Peyer's patch (tissue), 4 donors: ENCODE results near the gene ZNF609. TPM values are rescaled to one million over a fixed set of nuclear protein-coding genes. Genes with fewer than 3 reads are reported as not detected.

Experiments
- DNase-seq, 3 donors: peaks; one replicate each; pipeline ENCODE4 v3.0.0-alpha.2; 2017 to 2019
- H3K27ac ChIP-seq, 4 donors: fragments of 200-600 bp; sonication (generic); one replicate each; pipeline ENCODE4 v1.5.1; 2016 to 2019
- H3K27me3 ChIP-seq, 2 donors: fragments of 200-600 bp; sonication (generic); one replicate each; pipeline ENCODE4 v1.5.1; 2019
- H3K36me3 ChIP-seq, 3 donors: fragments of 200-600 bp; sonication (generic); one replicate each; pipeline ENCODE4 v1.5.1; 2016 to 2019
- H3K4me1 ChIP-seq, 4 donors: fragments of 200-600 bp; sonication (generic); one replicate each; pipeline ENCODE4 v1.5.1; 2016 to 2019
- H3K4me3 ChIP-seq, 4 donors: fragments of 200-600 bp; sonication (generic); 1 replicate in 3 of 4; 2 replicates in 1 of 4; pipeline ENCODE4 v1.5.1; 2016 to 2019; ENCODE audit warnings: mild to moderate bottlenecking in 1 of 4
- H3K9me3 ChIP-seq, 4 donors: fragments of 200-600 bp; sonication (generic); one replicate each; pipeline ENCODE4 v1.5.1; 2016 to 2019; ENCODE audit warnings: mild to moderate bottlenecking in 1 of 4
- CTCF ChIP-seq, 6 experiments: fragments of 450-650 bp in 4 of 6; fragments of 200-600 bp in 2 of 6; sonication (generic) in 1 of 6; IDR thresholded peaks; one replicate each; pipeline ENCODE4 v1.5.1; 2017 to 2019; ENCODE audit warnings: antibody characterized with exemption in 6 of 6, mild to moderate bottlenecking in 3 of 6, moderate library complexity in 1 of 6
- POLR2A ChIP-seq, 2 donors: fragments of 450-650 bp; IDR thresholded peaks; one replicate each; pipeline ENCODE4 v1.5.1; 2017; ENCODE audit warnings: antibody characterized with exemption in 2 of 2, mild to moderate bottlenecking in 2 of 2, moderate library complexity in 2 of 2
- total RNA-seq, 4 donors: library from RNA; depleted of rRNA; stranded (reverse); fragments of >200 nt; gene quantifications; one replicate each; pipeline ENCODE4 v1.1.0, GENCODE V29; 2016

ZNF609 gene
- total RNA-seq = 10 to 100 TPM; 22.1 to 57.8 (median 36.0) TPM

GRCh38 chr15:64460206-64460723 is at the start of gene ZNF609:
Gene ZNF609, plus strand, starts transcription at chr15:64460578. Its CDS starts 38,842 bp downstream, at chr15:64499420.
- peak within 1 kb of the TSS; percentile 88 to 99 (median 94) for H3K4me3 ChIP-seq
- DNase-seq = peak; percentile 85 to 96 (median 95)
- no peaks in the 10 kb centered on the region for H3K27me3 ChIP-seq
- peaks cover 1 to 42% (median 15%) of the 10 kb centered on the region in 4 donors for H3K4me1 ChIP-seq
- no peaks in the 10 kb centered on the region for H3K36me3 ChIP-seq
- H3K27ac ChIP-seq = peak within 1 kb of the TSS; percentile 89 to 96 (median 93)
- TF ChIP-seq CTCF (IDR thresholded peaks at IDR 0.05) (peak in 1 of 6 experiments; percentile 40), POLR2A (IDR thresholded peaks at IDR 0.05) (peak; percentile 30 to 86)
- no peaks in the 10 kb centered on the region for H3K9me3 ChIP-seq

GRCh38 chr15:64412216-64412615 is 48.2 kb upstream of the ZNF609 start:
- Histone ChIP-seq H3K36me3 (peaks cover 0 to 90% (median 0%) of the 10 kb centered on the region in 3 donors), H3K4me3 (no peak overlapping the region), H3K27ac (no peak overlapping the region), H3K4me1 (no peaks in the 10 kb centered on the region), H3K27me3 (no peaks in the 10 kb centered on the region), H3K9me3 (no peaks in the 10 kb centered on the region)
- no peak for TF ChIP-seq POLR2A (IDR thresholded peaks at IDR 0.05)
- TF ChIP-seq CTCF (IDR thresholded peaks at IDR 0.05) = no peak
- no peak for DNase-seq

GRCh38 chr15:64422697-64423096 is 37.7 kb upstream of the ZNF609 start:
- peaks cover 0 to 88% (median 0%) of the 10 kb centered on the region in 3 donors for H3K36me3 ChIP-seq
- H3K27ac ChIP-seq = no peak overlapping the region
- H3K9me3 ChIP-seq = no peaks in the 10 kb centered on the region
- no peaks in the 10 kb centered on the region for H3K27me3 ChIP-seq
- DNase-seq = no peak
- TF ChIP-seq CTCF (IDR thresholded peaks at IDR 0.05) (no peak), POLR2A (IDR thresholded peaks at IDR 0.05) (no peak)
- no peak overlapping the region for H3K4me3 ChIP-seq
- no peaks in the 10 kb centered on the region for H3K4me1 ChIP-seq

GRCh38 chr15:64423970-64424369 is 36.4 kb upstream of the ZNF609 start:
- Histone ChIP-seq H3K4me1 (no peaks in the 10 kb centered on the region), H3K36me3 (peaks cover 0 to 88% (median 0%) of the 10 kb centered on the region in 3 donors), H3K27me3 (no peaks in the 10 kb centered on the region), H3K27ac (no peak overlapping the region), H3K9me3 (no peaks in the 10 kb centered on the region), H3K4me3 (no peak overlapping the region)
- TF ChIP-seq CTCF (IDR thresholded peaks at IDR 0.05) = no peak
- TF ChIP-seq POLR2A (IDR thresholded peaks at IDR 0.05) = no peak
- no peak for DNase-seq

- peaks cover 0 to 6% (median 0%) of the 10 kb centered on the region in 4 donors for H3K4me1 ChIP-seq
- H3K27ac ChIP-seq = no peak overlapping the region
- H3K36me3 ChIP-seq = peaks cover 0 to 84% (median 0%) of the 10 kb centered on the region in 3 donors
- TF ChIP-seq CTCF (IDR thresholded peaks at IDR 0.05) = no peak
- TF ChIP-seq POLR2A (IDR thresholded peaks at IDR 0.05) = no peak
- no peaks in the 10 kb centered on the region for H3K27me3 ChIP-seq
- H3K9me3 ChIP-seq = no peaks in the 10 kb centered on the region
- no peak overlapping the region for H3K4me3 ChIP-seq
- no peak for DNase-seq
Measured at GRCh38 chr15:64425221-64425620, 35.2 kb upstream of the ZNF609 start.
